ENCODE results near the gene PRRG4. TPM values are rescaled to one million over a fixed set of nuclear protein-coding genes. Genes with fewer than 3 reads are reported as not detected.

Gene PRRG4
- total RNA-seq, 1 experiment from 2014 or later = 1.2 TPM

- Histone ChIP-seq H4K20me1 (ENCODE audit: control insufficient read depth, insufficient read depth, insufficient read length) (no peaks in the 10 kb centered on the region), H3K9ac (ENCODE audit: extremely low read depth, insufficient read length, low read length) (no peak overlapping the region), H2BK12ac (ENCODE audit: insufficient read length, low read depth, low read length) (no peak overlapping the region), H3K4me2 (ENCODE audit: insufficient read depth, insufficient read length, low read length) (no peak overlapping the region), H2BK15ac (ENCODE audit: low read depth, low read length) (no peak overlapping the region), H2BK120ac (ENCODE audit: low read depth, low read length, poor library complexity, severe bottlenecking) (no peak overlapping the region), H3K23me2 (ENCODE audit: insufficient read length, low read depth, low read length, poor library complexity, severe bottlenecking) (no peaks in the 10 kb centered on the region), H3K56ac (ENCODE audit: insufficient read length, low read depth, low read length) (no peak overlapping the region), H3K14ac (ENCODE audit: insufficient read depth, low read length) (no peak overlapping the region), H4K5ac (ENCODE audit: insufficient read length, low read depth, low read length) (no peak overlapping the region), H3K79me1 (ENCODE audit: insufficient read depth, low read depth, low read length, poor library complexity, severe bottlenecking) (no peaks in the 10 kb centered on the region), H2BK5ac (ENCODE audit: insufficient read length, low read length) (no peak overlapping the region), H2BK20ac (ENCODE audit: low read depth, low read length, poor library complexity, severe bottlenecking) (no peak overlapping the region), H3T11ph (ENCODE audit: low read length) (no peak overlapping the region), H3K27me3 (ENCODE audit: insufficient read depth, low read length) (no peaks in the 10 kb centered on the region), H3K4ac (ENCODE audit: low read depth, low read length) (no peak overlapping the region), H4K91ac (ENCODE audit: insufficient read length, low read depth, low read length) (no peak overlapping the region), H2AFZ (ENCODE audit: low read length) (no peak overlapping the region), H3K27ac (ENCODE audit: insufficient read length, low read depth, low read length) (no peak overlapping the region), H3K23ac (ENCODE audit: insufficient read length, low read depth, low read length) (no peak overlapping the region), H2AK5ac (ENCODE audit: insufficient read length, low read length) (no peak overlapping the region), H3K79me2 (ENCODE audit: insufficient read depth, low read length) (no peaks in the 10 kb centered on the region), H3K4me1 (ENCODE audit: insufficient read depth, low read length) (no peaks in the 10 kb centered on the region), H3K18ac (ENCODE audit: insufficient read length, low read depth, low read length) (no peak overlapping the region), H4K8ac (replicated peaks; ENCODE audit: insufficient read length, low read depth, low read length) (no peak overlapping the region), H3K9me3 (ENCODE audit: control insufficient read depth, low read depth, low read length) (no peaks in the 10 kb centered on the region)
- no peaks in the 10 kb centered on the region for H3K9me3 Mint-ChIP-seq
- no peaks in the 10 kb centered on the region for H3K4me1 Mint-ChIP-seq
- H3K36me3 Mint-ChIP-seq (ENCODE audit: insufficient read depth in 1 of 3, low read depth in 3 of 3) = no peaks in the 10 kb centered on the region
- no peaks in the 10 kb centered on the region; the same call in 1 of the 2 replicates for H3K27me3 Mint-ChIP-seq (ENCODE audit: low read depth)
- H3K27ac Mint-ChIP-seq = no peak overlapping the region
- no peak for TF ChIP-seq CTCF (conservative IDR thresholded peaks at IDR 0.05)
- DNase-seq = no peak
- no CpG with 5 or more reads among the region's 4 CpGs for WGBS (ENCODE audit: extremely low coverage, insufficient read length, low lambda C conversion rate)
- no peak overlapping the region for H3K4me3 Mint-ChIP-seq
These were observed 12.4 kb upstream of the PRRG4 start for GRCh38 chr11:32817181-32817851.

All from H9 (cell line).